Measurements from ENCODE around the gene DENND1A. TPM values are rescaled to one million over a fixed set of nuclear protein-coding genes. Genes with fewer than 3 reads are reported as not detected.

DENND1A gene
- total and polyA plus RNA-seq, 11 donors, result 9.8 to 24.0 (median 14.7) TPM

DNA sequence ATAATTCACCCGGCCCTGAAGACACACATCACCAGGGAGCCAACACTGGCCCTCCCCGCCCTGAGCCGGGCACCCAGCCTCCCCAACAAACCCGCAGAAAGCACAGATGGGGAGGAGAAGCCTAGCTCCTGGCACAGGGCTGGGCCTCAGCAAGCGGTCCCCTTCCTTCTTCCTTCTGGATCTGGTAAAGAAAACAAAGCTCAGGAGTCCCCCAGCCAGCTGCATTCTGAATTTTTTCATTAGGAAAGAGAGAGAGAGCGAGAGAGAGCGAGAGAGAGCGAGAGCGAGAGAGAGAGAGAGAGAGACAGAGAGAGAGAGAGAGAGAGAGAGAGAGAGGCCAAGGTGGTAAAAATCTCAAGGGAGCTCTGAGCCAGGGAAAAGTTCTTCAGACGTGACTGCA is 378.2 kb downstream of the DENND1A start:
- no peak for TF ChIP-seq POLR2A (IDR thresholded peaks at IDR 0.05)
- TF ChIP-seq, protein P1, sequence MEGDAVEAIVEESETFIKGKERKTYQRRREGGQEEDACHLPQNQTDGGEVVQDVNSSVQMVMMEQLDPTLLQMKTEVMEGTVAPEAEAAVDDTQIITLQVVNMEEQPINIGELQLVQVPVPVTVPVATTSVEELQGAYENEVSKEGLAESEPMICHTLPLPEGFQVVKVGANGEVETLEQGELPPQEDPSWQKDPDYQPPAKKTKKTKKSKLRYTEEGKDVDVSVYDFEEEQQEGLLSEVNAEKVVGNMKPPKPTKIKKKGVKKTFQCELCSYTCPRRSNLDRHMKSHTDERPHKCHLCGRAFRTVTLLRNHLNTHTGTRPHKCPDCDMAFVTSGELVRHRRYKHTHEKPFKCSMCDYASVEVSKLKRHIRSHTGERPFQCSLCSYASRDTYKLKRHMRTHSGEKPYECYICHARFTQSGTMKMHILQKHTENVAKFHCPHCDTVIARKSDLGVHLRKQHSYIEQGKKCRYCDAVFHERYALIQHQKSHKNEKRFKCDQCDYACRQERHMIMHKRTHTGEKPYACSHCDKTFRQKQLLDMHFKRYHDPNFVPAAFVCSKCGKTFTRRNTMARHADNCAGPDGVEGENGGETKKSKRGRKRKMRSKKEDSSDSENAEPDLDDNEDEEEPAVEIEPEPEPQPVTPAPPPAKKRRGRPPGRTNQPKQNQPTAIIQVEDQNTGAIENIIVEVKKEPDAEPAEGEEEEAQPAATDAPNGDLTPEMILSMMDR (IDR thresholded peaks at IDR 0.05), result no peak

DNA sequence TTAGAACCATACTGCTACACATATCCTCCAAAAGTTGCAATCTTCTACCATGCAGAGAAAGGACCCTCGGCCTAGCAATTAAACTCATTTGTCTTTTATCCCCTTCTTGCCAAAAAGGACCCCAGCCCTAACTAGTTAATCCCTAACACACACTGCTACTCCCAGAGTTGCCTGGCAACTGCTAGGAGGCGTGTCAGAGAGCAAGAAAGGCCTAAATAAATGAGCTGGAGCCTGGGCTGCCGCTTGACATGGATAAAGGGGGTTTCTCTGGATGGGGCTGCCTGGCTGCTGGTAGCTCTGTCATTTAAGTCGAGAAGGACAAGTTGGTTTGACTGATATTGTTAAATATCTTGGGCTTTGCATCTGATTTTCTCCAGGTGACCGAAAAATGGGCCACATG is 379.1 kb downstream of the DENND1A start:
- 84 to 94% (median 90%) methylated on average over 5 of the region's 5 CpGs for WGBS, 4 donors
- no peaks in the 10 kb centered on the region for H3K9me3 ChIP-seq
- ATAC-seq (no peak), DNase-seq (no peak)
- H3K36me3 ChIP-seq, result peaks cover 0 to 11% (median 1%) of the 10 kb centered on the region in 9 donors
- no peaks in the 10 kb centered on the region for H3K27me3 ChIP-seq
- no peak for TF ChIP-seq POLR2A (IDR thresholded peaks at IDR 0.05)
- TF ChIP-seq, protein P1 (IDR thresholded peaks at IDR 0.05), result no peak
- H3K4me1 ChIP-seq, result peaks cover 0 to 24% (median 0%) of the 10 kb centered on the region in 12 donors
- no peak overlapping the region for H3K27ac ChIP-seq
- H3K4me3 ChIP-seq, result no peak overlapping the region
- intact Hi-C loops (cut with DNase I), result no loop called here

More for the DNA sequence above, 378.2 kb downstream of the DENND1A start:
- ATAC-seq (no peak), DNase-seq (no peak)
- intact Hi-C loops (cut with DNase I), result no loop called here
- Histone ChIP-seq H3K4me1 (peaks cover 0 to 24% (median 0%) of the 10 kb centered on the region in 12 donors), H3K27ac (no peak overlapping the region), H3K27me3 (no peaks in the 10 kb centered on the region), H3K4me3 (no peak overlapping the region), H3K9me3 (no peaks in the 10 kb centered on the region), H3K36me3 (peaks cover 0 to 21% (median 10%) of the 10 kb centered on the region in 9 donors)
- WGBS, 4 donors, result 91 to 97% (median 94%) methylated on average over 10 of the region's 10 CpGs

DNA sequence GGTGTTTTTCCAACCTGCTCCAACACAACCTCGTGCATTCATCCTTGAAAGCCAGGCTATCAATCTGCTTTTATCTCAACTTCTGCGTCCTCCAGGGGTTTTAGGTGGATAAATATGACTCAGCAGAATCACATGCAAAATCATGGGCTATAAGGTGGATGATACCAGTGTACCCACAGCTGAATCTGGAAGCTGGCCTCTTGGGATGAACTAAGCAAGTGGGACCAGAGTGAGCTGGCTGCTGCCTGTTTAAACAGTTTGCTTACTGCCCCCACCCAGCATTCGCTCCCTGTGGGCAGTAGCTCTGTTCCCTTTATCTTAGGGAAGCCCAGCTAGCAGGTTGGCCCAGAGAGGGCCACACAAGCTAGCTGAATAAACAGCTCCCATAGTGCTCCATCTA is 379.9 kb downstream of the DENND1A start:
- DNase-seq (no peak), ATAC-seq (no peak)
- Histone ChIP-seq H3K9me3 (no peaks in the 10 kb centered on the region), H3K27me3 (no peaks in the 10 kb centered on the region), H3K36me3 (peaks cover 0 to 6% (median 0%) of the 10 kb centered on the region in 9 donors), H3K4me1 (peaks cover 0 to 24% (median 0%) of the 10 kb centered on the region in 12 donors), H3K27ac (no peak overlapping the region), H3K4me3 (no peak overlapping the region)
- WGBS, 4 donors, result 81 to 91% (median 88%) methylated on average over 3 of the region's 3 CpGs
- no peak for TF ChIP-seq POLR2A (IDR thresholded peaks at IDR 0.05)
- TF ChIP-seq, protein P1 (IDR thresholded peaks at IDR 0.05), result no peak
- intact Hi-C loops (cut with DNase I), result no loop called here

DNA sequence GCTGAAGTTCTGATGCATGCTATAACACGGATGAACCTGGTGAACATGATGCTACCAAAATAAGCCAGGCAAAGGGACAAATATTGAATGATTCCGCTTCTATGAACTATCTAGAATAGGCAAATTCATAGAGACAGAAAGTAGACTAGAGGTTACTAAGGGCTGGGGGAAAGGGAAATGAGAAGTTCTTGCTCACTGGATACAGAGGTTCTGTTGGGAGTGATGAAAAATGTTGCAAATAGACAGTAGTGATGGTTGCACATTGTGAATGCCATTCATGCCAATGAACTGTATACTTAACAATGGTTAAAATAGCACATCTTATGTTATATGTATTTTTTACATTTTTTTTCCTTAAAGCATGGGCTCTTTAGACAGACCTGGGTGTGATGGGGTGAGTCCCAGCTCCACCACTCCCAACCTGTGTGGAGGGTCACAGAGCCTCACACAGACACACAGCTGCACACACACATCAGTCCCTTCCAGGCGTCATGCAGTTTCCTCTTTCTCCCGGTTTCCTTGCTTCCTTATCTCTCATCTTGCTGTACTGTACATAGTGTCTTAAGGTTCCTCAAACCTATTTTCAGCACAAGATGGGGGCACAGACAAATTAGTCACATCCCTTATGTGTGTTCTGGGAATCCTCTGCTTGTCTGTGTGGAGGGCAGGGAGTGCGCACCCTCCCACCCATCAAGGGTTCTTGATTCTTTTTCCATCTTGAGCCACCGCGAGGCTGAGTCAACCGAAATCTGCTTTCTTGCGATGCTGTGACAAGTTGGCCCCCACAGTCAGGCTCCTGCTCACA is 381.0 kb downstream of the DENND1A start:
- H3K9me3 ChIP-seq, result no peaks in the 10 kb centered on the region
- no peak for DNase-seq
- no peak overlapping the region for H3K4me3 ChIP-seq
- 75 to 84% (median 80%) methylated on average over 9 of the region's 9 CpGs for WGBS, 4 donors
- no peak overlapping the region for H3K27ac ChIP-seq
- intact Hi-C loops (cut with DNase I), result loop anchor here in 3 of 10 donors (10.0 kb wide), 4 partner anchors 144 to 776 kb away; no protein-coding TSS in a partner anchor
- ATAC-seq, result peak in 3 of 4 donors; percentile 42 to 65 (median 50)
- H3K4me1 ChIP-seq, result peaks cover 0 to 24% (median 0%) of the 10 kb centered on the region in 12 donors
- TF ChIP-seq POLR2A (IDR thresholded peaks at IDR 0.05), result no peak
- TF ChIP-seq, protein P1 (IDR thresholded peaks at IDR 0.05), result no peak
- no peaks in the 10 kb centered on the region for H3K27me3 ChIP-seq
- peaks cover 0 to 6% (median 0%) of the 10 kb centered on the region in 9 donors for H3K36me3 ChIP-seq

Measured in heart left ventricle (tissue), 16 donors.